Measurements from ENCODE around the gene ACAP3. TPM values are rescaled to one million over a fixed set of nuclear protein-coding genes. Genes with fewer than 3 reads are reported as not detected.

Gene ACAP3
- total RNA-seq, 1 experiment from 2014 or later, result 67.6 TPM

DNA sequence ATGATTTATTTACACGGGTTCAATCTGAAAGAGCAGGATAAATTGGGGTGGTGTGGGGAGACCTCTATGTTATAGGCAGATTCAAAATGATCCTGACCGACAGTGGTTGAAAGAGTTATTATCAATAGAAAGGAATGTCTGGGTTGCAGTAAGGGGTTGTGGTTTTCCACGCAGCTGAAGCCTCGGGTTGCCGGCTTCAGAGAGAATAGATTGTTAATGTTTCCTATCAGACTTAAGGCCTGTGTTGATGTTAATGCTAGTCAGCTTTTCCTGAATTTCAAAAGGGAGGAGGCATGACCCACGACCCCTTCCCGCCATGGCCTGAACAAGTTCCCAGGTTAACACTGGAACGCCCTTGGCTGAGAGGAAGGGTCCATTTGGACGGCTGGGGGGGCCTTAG is 31.9 kb downstream of the ACAP3 start:
- Histone ChIP-seq H3K4me3 (ENCODE audit: low read depth, low read length, poor library complexity, severe bottlenecking) (no peak overlapping the region), H3K9me3 (ENCODE audit: low read depth, low read length, poor library complexity, severe bottlenecking) (no peaks in the 10 kb centered on the region), H3K36me3 (ENCODE audit: insufficient read depth, low read length, poor library complexity, severe bottlenecking) (peaks cover 8% of the 10 kb centered on the region), H3K27ac (ENCODE audit: low read depth, low read length, poor library complexity, severe bottlenecking) (no peak overlapping the region), H3K4me1 (ENCODE audit: insufficient read depth, low read length, poor library complexity, severe bottlenecking) (peaks cover 8% of the 10 kb centered on the region), H3K27me3 (replicated peaks; ENCODE audit: insufficient read depth, low read depth, low read length, poor library complexity) (no peaks in the 10 kb centered on the region)
- CTCF ChIA-PET, result interaction anchor here (0.6 kb wide), 1 partner anchor 14 kb away, joined by 6 read pairs; no protein-coding TSS in a partner anchor
- no peak for DNase-seq (ENCODE audit: low spot score)
- TF ChIP-seq EZH2 (IDR thresholded peaks at IDR 0.05; ENCODE audit: borderline replicate concordance, low read depth, low read length, poor library complexity, severe bottlenecking), result no peak
- TF ChIP-seq, protein P1, sequence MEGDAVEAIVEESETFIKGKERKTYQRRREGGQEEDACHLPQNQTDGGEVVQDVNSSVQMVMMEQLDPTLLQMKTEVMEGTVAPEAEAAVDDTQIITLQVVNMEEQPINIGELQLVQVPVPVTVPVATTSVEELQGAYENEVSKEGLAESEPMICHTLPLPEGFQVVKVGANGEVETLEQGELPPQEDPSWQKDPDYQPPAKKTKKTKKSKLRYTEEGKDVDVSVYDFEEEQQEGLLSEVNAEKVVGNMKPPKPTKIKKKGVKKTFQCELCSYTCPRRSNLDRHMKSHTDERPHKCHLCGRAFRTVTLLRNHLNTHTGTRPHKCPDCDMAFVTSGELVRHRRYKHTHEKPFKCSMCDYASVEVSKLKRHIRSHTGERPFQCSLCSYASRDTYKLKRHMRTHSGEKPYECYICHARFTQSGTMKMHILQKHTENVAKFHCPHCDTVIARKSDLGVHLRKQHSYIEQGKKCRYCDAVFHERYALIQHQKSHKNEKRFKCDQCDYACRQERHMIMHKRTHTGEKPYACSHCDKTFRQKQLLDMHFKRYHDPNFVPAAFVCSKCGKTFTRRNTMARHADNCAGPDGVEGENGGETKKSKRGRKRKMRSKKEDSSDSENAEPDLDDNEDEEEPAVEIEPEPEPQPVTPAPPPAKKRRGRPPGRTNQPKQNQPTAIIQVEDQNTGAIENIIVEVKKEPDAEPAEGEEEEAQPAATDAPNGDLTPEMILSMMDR (conservative IDR thresholded peaks at IDR 0.05; ENCODE audit: low read depth, low read length), result no peak
- intact Hi-C loops (cut with micrococcal nuclease; ENCODE audit: unreplicated experiment), result no loop called here
- BruUV-seq (replicated peaks), result TSS peak; percentile 51
- POLR2A ChIA-PET (ENCODE audit: low non-redundant PET), result no interaction called here

DNA sequence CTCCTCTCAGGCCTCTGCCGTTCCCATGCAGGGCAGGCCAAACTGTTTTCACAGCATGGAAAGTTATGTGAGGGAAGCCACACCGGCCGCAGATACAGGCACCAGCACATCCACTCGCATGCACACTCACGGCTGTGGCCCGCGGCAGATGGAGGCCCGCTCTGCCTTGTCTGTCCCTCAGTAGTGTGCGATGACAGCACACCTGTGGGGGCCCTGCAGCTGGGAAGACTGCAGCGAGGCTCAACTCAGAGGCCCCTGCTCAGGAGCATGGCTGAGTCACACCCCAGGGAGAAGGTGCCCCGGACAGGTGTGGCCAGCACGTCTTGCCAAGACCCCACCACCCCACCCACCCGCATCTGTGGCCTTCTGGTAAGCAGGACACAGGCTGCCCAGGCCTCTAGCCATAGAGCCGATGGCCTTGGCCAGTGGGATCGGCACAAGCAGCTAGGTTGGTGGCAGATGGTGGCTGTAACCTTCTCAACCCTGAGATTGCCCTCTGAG is 32.7 kb downstream of the ACAP3 start:
- H3K9me3 ChIP-seq (ENCODE audit: low read depth, low read length, poor library complexity, severe bottlenecking), result no peaks in the 10 kb centered on the region
- peaks cover 8% of the 10 kb centered on the region for H3K4me1 ChIP-seq (ENCODE audit: insufficient read depth, low read length, poor library complexity, severe bottlenecking)
- no peak overlapping the region for H3K27ac ChIP-seq (ENCODE audit: low read depth, low read length, poor library complexity, severe bottlenecking)
- DNase-seq (ENCODE audit: low spot score), result no peak
- H3K27me3 ChIP-seq (replicated peaks; ENCODE audit: insufficient read depth, low read depth, low read length, poor library complexity), result no peaks in the 10 kb centered on the region
- peaks cover 9% of the 10 kb centered on the region for H3K36me3 ChIP-seq (ENCODE audit: insufficient read depth, low read length, poor library complexity, severe bottlenecking)
- CTCF ChIA-PET, result interaction anchor here (0.6 kb wide), 1 partner anchor 14 kb away, joined by 6 read pairs; no protein-coding TSS in a partner anchor
- H3K4me3 ChIP-seq (ENCODE audit: low read depth, low read length, poor library complexity, severe bottlenecking), result peak overlapping the region; percentile 86
- BruUV-seq (replicated peaks), result no TSS peak
- POLR2A ChIA-PET (ENCODE audit: low non-redundant PET), result no interaction called here
- intact Hi-C loops (cut with micrococcal nuclease; ENCODE audit: unreplicated experiment), result no loop called here
- no peak for TF ChIP-seq EZH2 (IDR thresholded peaks at IDR 0.05; ENCODE audit: borderline replicate concordance, low read depth, low read length, poor library complexity, severe bottlenecking)
- TF ChIP-seq, protein P1 (conservative IDR thresholded peaks at IDR 0.05; ENCODE audit: low read depth, low read length), result no peak

DNA sequence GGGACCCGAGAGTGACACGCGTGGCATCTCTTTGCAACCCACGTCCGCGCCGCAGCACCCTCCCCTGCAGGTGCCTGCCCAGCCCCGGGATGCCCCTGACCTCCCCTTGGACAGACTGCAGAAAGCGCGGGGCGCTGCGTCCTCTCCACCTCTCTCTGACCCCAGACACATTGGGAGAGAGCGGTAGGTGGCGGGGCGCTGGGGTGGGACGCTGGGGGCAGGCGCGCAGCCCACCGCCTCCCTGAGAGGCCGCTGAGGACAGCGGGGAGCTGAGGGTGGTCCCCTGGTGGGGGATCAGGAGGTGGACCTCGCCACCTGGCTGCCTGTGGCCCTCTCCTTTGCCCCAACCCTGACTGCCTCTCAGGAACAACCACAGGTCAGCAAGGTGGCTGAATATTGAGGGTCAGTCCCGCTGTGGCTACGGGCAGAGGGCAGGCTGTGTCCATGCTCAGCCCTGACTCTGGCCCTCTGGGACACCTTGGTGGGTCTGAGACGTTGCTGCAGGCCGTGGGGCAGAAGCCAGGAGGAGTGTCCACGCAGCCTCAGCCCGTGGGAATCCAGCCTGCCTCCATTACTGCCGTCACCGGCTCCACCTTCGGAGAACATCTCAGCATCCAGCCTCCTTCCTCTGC is 33.3 kb downstream of the ACAP3 start:
- ChIA-PET POLR2A (ENCODE audit: low non-redundant PET) (no interaction called here), CTCF (no interaction called here)
- no peak for DNase-seq (ENCODE audit: low spot score)
- peak overlapping the region; percentile 86 for H3K4me3 ChIP-seq (ENCODE audit: low read depth, low read length, poor library complexity, severe bottlenecking)
- no peaks in the 10 kb centered on the region for H3K9me3 ChIP-seq (ENCODE audit: low read depth, low read length, poor library complexity, severe bottlenecking)
- peaks cover 9% of the 10 kb centered on the region for H3K36me3 ChIP-seq (ENCODE audit: insufficient read depth, low read length, poor library complexity, severe bottlenecking)
- TSS peak; percentile 21 for BruUV-seq (replicated peaks)
- H3K27ac ChIP-seq (ENCODE audit: low read depth, low read length, poor library complexity, severe bottlenecking), result peak overlapping the region; percentile 82
- intact Hi-C loops (cut with micrococcal nuclease; ENCODE audit: unreplicated experiment), result no loop called here
- TF ChIP-seq EZH2 (IDR thresholded peaks at IDR 0.05; ENCODE audit: borderline replicate concordance, low read depth, low read length, poor library complexity, severe bottlenecking), result no peak
- TF ChIP-seq, protein P1 (conservative IDR thresholded peaks at IDR 0.05; ENCODE audit: low read depth, low read length), result no peak
- H3K27me3 ChIP-seq (replicated peaks; ENCODE audit: insufficient read depth, low read depth, low read length, poor library complexity), result no peaks in the 10 kb centered on the region
- H3K4me1 ChIP-seq (ENCODE audit: insufficient read depth, low read length, poor library complexity, severe bottlenecking), result peaks cover 8% of the 10 kb centered on the region
